G401 (cell line): ENCODE data around the gene ENDOV. TPM values are rescaled to one million over a fixed set of nuclear protein-coding genes. Genes with fewer than 3 reads are reported as not detected.
A peak's percentile ranks its signal among the peaks of the same experiment; 100 is the strongest.

Experiments used
- DNase-seq: peaks from one replicate; pipeline ENCODE4 v3.0.0-alpha.2; 2015; ENCODE audit warnings: low spot score
- in situ Hi-C: cut with HindIII; loops from 2 replicates; pipeline ENCODE4 v1.10.0; 2016; ENCODE audit warnings: low sequenced_read_pairs, mixed read lengths
- total RNA-seq: library from RNA; depleted of rRNA; stranded (reverse); fragments of >200 nt; shearing (Covaris generic); gene quantifications from 2 replicates; pipeline ENCODE4 v1.2.3, GENCODE V29; 2014

ENDOV gene
- total RNA-seq, 1 experiment from 2014 or later = 30.7 TPM

DNA sequence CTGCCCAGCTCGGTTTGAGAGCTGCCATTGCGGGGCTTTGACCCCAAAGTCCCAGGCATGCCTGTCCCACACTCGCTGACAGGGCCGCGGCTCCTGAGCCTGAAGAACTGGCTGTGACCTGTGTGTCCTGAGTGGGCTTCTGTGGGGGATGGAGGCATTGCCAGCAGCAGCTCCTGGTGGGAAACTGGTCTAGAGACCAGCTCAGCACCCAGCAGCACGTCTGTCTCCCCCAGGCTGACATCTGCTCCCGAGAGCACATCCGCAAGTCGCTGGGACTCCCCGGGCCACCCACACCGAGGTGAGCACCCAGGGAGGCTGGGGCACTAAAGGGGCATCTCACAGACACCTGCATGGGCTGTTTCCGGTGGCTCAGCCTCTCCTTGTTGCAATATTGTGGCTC lies 13.4 kb downstream of the ENDOV start:
- no peak for DNase-seq
- in situ Hi-C loops = no loop called here

DNA sequence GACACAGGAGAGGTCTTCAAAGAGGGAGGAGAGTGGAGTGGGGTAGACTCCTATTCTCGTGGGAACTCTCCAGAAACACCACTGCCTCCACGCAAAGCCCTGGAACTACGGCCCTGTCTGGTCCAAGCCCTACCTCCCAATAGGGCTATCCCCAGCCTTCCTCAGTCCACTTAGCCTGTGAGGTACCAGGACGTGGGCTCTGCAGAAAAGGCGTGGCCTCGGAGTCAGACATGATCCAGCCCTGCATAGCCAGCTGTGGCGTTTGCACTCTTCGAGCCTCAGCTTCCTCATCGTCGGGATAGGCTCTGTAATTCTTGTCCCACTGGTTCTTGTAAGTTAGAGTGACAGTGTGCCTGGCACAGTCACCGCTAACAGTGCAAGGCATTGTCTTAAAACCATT lies 13.8 kb downstream of the ENDOV start:
- in situ Hi-C loops = no loop called here
- no peak for DNase-seq

DNA sequence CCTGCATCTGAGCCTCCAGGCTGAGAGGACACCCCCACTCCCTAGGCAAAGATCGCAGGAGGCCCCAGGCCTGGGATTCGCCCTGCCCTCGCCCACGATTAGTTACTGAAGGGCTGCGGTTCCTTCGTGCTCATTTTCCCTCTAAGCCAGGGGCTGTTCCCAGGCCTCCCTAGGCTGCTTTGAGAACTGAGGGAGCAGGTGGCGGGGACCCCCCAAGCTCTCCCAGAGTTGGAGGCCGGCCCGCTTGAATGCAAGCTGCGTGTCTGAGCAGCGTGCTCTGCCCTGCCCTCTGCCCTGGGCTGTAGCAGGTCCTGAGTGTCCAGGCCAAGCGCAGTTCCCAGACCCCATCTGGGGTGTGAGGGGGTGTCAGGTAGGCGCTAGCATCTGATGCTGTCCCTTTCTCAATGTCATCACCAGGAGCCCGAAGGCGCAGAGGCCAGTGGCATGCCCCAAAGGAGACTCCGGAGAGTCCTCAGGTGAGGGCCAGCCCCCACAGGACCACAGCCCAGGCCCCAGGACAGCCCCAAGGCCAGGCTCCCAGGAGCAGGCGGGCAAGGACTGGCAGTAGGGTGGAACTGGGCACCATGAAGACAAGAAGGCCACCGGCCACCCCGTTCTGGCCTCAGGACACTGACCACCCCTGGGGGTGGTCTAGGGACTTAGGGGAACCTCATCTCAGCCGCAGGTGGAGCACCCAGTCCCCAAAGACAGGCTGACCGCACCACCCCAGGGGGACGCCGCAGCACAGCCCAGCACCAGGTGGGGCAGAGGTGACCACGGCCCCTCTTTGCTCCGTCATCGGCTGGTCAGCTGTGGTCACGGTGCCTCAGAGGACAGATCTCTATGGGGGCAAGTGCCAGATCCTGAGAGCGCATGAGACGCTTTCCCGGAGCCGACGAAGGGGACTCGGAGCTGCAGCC lies 14.6 kb downstream of the ENDOV start:
- in situ Hi-C loops = no loop called here
- no peak for DNase-seq

DNA sequence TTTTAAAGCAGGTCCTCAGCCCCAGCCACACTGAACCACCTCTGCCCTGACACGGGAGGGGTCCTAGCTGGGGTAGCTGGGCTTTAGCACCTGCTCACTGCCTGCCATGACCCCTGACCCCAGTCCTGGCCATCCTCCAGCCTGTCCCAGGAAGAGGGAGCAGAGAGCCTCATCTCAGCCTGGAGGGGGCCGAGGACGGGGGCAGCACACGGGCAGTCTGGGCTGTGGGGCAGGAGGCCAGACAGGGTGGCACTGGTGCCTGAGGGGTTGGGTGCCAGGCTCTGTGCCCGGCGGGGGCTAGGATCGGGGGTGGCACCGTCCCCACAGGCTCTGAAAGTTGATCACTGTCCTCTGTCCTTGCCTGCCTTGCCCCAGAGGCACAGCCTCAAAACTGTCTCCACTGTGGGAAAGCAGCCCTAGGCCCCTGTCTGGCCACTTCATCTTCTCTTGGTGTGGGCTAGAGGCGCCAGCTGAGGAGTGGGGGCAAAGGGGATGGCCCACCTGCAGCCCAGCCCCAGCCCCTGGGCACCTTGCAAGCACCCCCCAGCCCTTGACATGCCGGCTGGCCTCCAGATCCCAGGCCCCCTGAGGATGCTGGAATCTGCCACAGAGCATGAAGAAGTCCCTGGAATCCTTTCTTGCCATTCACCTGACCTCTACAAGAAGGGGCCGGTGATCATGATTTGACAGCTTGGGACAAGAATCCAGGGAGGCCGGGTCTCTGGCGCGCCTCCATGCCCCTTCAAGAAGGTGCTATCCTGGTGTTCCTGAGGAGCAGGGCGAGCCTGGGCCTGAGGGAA lies 15.7 kb downstream of the ENDOV start:
- in situ Hi-C loops = no loop called here
- DNase-seq = no peak

DNA sequence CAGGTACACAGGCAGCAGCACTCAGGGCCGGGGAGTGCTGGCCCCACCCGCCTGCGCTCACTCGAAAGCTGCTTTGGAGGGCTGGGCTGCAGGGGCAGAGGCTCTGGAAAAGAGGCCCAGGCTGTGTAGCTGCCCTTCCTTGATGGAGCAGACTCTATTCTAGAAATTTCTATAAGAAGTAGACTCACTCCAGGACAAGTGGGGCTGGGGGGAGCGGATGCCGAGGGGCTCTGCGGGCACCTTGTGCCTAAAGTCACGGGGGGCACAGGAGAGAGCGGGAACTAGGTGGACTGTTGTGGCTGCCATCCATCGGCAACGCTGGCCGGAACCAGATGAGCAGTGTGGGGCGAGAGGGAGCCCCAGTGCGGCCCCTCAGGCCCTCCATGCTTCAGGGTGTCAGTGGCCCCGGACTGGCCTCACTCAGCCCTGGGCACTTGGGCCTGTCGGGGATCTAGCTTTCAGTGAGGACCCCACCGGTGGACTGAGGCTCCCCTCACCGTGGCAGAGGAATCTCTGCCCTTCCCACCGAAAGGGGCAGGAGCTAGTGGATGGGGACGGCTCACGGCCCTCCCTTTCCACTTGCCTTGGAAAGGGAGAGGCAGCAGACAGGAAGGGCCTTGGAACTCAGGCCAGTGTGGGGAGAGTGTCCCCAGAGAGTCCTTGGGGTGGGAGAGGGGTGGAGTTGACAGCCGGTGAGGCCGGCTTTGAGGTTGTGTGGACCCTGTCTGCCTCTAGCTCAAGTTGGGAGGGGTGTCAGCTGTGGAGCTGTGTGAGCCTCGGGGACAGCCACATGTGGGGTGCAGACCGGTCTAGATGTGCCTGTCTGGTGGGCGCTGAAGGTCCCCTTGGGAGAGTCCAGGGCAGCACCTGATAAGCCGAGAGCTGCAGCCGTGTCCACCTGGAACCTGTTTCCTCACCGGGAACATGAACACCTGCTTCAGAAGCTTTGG lies 16.6 kb downstream of the ENDOV start:
- DNase-seq = no peak
- in situ Hi-C loops = no loop called here

DNA sequence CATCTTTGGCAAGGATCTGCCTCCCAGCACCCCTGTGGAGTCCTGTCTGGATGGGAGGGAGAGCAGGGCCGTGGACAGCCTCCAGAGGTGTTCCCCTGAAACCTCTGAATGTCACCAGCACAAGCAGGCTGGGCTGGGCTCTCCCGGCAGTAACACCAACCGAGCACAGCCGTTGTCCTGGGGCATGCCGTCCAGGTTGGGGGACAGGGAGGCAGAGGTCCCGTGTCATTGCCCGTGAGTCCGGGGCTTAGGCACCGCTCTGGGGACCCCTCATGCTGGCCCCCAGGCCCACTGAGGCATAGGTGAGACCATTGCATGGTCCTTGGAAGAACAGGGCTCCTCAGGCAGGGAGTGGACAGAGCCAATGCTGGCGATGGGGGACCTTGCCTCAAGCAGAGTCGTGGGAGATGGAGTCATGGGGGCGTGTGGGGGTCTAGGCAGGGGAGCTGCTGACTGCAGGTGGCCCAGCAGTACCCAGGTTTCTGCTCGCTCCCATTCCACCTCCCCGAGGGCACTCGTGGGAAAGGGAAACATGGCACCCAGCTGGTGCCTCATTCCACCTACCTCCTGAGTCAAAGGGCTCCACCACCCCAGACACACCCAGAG lies 17.5 kb downstream of the ENDOV start:
- in situ Hi-C loops = no loop called here
- no peak for DNase-seq

DNA sequence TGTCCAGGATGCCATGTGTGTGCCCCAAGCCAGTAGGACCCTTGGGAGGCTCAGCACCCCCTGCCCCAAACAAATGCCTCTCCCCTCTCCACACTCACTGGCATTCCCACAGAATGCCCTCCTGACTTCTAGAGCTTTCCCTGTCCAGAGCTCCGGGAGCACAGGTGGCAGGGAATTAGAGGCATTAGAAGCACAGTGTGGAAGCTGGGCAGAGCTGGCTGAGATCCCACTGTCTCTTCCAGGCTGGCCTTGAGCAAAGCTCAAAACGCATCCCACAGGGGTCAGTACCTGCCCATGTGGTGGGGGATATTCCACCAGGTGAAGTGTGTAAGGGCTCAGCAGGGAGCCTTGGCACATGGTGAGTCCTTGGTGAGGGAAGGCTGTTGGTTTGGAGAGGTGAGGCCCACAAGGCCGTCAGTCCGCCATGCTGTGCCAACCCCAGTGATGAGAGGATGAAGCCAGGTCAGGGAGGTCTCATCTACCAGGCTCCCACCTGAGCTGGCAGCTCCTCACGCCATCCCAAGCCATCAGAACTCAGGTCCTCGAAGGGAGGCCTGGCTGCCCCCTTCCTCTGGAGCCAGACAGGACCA lies 18.1 kb downstream of the ENDOV start:
- in situ Hi-C loops = no loop called here
- peak; percentile 87 for DNase-seq

DNA sequence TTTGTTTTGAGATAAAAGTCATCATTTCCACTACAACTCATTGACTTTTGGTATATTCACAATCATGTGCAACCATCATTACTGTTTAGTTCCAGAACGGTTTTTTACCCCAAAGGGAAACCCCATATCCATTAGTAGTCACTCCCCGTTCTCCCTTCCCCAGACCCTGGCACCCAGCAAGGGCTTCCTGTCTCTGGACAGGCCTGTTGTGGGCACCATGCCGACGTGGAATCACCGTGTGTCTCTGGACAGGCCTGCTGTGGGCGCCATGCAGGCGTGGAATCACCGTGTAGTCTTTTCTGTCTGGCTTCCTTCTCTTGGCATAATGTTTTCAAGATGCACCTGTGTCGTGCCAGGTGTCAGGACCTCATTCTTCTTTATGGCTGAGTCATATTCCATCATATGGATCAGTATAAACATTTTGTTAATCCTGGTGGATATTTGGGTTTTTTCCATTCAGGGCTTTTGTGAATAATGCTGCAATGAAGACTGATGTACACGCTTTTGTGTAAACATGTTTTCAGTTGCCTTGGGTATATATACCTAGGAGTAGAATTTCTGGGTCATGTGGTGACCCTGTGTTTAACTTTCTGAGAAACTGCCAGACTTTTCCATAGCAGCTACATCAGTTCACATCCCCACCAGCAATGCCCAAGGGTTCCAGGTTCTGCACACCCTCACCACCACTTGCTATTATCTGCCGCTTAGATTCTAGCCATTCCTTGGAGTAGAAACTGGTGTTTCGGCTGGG lies 19.1 kb downstream of the ENDOV start:
- in situ Hi-C loops = no loop called here
- no peak for DNase-seq

DNA sequence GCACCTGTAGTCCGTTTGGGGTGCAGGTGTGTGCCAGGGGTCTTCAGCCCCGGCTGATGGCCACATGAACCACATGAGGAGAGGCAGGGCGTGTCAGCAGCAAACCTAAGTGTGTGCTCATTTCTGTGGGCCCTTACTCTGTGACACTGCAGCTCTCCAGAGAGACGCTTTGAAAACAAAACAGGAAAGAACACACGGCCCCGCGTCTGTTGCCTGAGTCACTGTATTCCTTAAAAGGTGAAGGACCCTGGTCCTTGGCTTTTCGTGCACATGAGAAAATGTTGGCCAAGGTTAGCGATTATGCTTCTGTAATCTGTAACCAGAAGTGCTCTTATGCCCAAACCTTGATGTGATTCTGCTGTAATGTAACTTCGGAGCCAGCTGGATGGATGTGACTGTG lies 22.6 kb downstream of the ENDOV start:
- in situ Hi-C loops = no loop called here
- DNase-seq = no peak

DNA sequence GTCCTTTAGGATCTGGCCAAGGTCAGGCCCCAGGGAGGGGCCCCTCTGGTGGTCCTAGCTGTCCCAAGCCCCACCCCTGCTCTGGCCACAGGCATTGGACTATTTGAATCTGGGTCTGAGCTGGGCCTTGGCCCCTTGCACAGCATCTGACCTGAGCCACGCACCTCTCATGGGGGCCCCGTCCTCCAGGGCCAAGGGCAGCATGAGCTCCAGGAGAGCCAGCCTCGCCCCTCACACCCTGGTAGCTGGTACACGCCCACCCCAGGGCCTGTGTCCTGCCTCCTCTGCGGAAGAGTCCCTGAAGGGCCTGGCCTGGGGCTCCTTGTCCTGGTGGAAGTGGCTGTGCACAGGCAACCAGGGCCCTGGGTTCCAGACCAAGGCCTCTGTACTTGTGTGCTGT lies 23.8 kb downstream of the ENDOV start:
- in situ Hi-C loops = no loop called here
- no peak for DNase-seq

DNA sequence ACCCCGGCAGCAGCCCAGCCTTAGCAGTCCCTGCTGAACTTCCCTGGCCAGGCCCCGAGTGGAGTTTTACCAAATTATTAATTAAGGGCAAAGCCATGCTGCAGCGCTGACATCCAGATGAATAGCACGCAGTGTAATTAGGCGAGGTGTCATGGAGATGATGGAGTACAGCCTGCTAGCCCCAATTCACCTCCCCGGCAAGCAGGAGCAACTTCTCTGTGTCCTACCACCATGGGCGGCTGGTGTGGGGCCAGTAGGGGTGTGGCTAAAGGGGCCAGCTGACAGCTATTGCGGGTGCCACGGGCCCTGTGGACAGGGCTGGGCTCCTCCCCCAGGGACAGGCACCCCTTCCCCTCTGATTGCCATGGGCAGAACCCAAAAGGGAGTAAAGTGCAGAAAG lies 24.5 kb downstream of the ENDOV start:
- in situ Hi-C loops = no loop called here
- DNase-seq = no peak

DNA sequence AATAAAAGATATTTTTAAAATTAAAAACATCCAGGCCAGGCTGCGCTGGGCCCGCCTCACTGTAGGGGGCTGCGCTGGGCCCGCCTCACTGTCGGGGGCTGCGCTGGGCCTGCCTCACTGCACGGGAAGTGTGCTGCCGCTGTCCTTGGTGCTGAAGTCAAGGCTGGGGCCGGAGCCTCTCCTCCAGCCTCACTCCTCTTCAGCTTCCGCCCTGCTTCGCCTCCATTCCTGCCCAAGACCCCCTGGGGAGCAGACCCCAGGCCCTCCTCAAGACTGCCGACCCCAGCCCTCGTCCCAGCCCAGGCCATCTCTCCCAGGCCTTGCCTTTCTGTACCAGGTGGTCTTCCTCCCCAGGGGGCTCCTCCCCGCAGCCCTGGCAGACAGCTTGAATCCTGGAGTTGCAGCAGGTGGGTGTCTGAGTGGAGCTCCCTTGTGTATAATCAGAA lies 26.2 kb downstream of the ENDOV start:
- DNase-seq = no peak
- in situ Hi-C loops = no loop called here

DNA sequence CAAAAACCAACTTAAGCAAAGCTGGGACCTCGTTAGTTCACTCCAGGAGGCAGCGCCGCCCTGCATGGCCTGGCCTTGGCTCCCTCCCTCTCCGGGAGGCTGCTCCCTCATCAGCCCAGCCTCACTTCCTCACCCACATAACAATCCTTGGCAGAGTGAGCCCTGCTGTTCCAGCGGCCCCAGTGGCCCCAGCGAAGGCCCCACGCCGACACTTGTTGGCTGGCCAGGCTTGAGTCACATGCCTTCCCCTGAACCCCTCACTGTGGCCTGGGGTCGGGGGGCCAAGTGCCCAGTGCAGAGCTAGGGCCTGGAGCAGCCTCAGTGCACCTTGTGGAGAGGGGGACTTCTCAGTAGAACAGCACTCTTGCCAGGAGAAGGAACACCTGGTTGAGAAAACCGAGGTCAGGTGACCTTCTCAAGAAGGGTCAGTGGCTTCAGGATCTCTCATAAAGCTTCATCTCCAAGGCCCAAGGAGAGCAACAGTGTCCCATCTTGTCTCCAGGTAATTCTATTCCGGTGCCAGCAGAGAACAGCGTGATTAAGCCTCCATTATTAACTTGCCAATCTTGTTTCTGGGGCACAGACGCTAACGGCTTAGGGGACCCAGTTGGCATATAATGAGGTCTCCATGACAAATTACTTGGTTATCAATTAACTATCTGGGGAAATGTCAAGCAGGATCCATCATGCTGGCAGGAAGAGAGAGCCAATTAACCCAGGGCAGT lies 26.8 kb downstream of the ENDOV start:
- in situ Hi-C loops = no loop called here
- peak; percentile 52 for DNase-seq

DNA sequence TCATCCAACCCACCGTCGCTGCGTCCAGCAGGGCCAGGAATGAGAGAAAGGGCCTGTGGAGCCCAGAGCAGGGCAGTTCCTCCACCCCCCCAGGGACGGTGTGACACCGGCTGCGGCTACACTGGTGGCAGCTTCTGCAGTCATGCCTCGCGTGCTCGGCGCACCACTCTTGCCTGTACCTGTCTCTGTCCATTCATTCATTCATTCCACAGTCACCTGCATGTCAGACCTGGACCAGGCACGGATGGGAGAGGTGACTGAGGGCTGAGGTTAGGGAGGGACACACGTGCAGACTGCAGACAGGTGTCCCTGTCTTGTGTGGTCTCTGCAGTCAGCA lies 27.3 kb downstream of the ENDOV start:
- in situ Hi-C loops = no loop called here
- no peak for DNase-seq

DNA sequence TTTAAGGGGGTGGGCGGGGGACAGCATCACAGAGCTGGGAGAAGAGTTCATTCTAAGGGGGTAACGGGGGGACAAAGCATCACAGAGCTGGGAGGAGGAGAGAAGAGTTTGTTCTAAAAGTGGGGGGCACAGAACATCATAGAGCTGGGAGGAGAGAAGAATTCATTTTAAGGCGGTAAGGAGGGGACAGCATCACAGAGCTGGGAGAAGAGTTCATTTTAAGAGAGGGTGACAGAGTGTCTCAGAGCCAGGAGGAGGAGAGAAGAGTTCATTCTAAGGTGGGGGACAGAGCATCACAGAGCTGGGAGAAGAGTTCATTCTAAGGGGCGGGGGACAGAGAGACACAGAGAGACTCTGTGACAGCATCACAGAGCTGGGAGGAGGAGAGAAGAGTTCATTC lies 27.8 kb downstream of the ENDOV start:
- in situ Hi-C loops = no loop called here

DNA sequence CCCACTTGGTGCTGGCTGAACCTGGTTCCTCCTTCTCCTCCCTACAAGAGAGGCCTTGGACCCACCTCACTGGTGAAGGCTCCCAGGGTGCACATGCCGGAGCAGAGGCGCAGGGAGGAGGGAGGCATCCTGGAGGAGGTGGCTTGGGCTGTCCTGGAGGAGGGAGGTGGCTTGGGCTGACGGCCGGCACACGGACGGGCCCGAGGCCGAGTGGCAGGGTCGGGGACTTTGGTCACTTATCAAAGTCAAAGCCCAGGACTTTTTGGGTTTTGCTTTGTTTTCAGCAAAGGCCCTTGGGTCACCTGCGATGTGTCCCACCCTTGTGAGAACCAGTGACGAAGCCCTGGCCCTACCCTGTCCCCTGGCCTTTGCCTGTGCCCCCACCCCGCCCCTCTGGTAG lies 28.5 kb downstream of the ENDOV start:
- DNase-seq = no peak
- in situ Hi-C loops = no loop called here

More for the DNA sequence above, 27.8 kb downstream of the ENDOV start:
- no peak for DNase-seq

DNA sequence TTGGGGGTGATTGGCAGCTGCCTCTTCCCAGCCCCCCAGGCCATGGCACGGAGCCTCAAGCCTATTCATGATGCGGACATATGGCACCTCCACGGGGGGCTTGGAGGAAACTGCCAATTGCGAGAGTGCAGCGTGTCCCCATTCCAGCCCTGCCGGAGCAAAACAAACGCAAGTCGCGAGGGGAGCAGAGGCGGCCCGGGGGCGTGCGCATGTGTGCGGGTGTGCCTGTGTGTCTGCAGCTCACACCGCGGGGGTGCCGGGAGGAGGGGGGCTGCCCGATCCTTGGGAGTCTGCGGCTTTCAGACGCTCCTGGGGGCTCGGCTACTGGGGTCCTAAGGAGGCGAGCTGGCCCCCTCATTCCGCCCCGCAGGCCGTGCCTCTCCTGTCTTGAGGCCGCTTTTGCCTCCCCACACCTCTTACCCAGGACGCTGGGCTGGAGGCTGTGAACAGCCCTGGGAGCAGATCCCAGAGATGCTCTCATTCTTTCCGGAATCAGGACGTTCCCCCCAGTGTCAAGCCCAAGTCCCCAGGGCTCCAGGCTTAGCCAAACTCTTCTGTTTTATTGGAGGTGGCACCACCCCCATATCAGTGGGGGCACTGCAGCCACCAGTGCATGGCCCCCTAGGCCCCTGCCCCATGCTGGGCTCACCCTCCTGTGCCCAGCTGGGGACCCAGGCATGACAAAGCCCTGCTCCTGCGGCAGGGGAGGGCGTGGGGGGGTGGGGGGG lies 29.1 kb downstream of the ENDOV start:
- peak; percentile 91 for DNase-seq
- in situ Hi-C loops = no loop called here
